ENCODE data around the gene PRXL2A. TPM values are rescaled to one million over a fixed set of nuclear protein-coding genes. Genes with fewer than 3 reads are reported as not detected.
A peak's percentile ranks its signal among the peaks of the same experiment; 100 is the strongest.

Gene PRXL2A
- total and polyA plus RNA-seq, 3 donors from 2014 or later = 102 to 106 (median 104) TPM

DNA sequence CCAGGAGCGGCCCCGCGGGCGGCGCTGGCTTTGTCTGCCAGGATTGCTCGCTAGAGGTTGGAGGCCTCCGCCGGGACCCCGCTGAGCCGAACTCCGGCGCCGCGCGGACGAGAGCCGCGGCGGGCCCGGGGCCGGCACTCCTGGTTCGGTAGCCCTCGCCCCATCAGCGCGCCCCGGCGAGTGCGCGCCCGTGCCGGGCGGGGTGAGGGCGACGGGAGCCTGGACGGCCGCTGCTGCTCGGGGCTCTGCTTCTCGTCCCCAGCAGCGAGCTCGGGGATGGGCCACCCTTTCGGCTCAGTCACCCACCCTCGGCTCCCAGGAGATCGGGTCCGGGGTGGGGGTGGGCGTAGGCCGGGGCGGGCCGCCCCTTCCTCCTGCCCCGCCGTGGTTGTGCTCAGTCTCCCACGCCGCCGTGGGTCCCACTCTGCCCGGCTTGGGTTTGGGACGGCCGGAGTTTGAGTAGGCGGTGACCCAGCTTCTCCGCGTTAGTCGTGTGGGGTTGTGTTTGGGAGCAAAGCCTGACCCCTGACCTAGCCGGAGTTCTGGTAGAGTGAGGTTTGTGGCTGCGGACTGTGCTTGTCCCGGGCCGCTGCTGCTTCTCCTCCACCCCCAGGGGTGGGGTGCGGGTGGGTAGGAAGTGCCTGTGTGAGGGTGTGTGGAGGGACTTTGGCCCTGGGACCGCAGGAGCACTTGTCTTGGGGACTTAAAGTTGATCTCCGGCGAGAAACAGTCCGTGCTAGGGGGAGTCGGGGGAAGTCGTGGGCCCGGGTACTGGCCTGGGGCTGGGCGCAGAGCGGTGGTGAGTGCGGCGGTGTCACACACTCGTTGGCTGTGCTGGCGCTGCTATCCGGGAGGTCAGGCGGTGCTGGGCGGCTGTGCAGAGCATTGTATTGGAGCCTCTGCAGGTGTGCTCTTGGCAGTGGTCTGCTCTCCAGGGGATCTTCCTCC lies 46.4 kb downstream of the PRXL2A start:
- no peak for TF ChIP-seq POLR2A (IDR thresholded peaks at IDR 0.05)
- TF ChIP-seq, protein P1, sequence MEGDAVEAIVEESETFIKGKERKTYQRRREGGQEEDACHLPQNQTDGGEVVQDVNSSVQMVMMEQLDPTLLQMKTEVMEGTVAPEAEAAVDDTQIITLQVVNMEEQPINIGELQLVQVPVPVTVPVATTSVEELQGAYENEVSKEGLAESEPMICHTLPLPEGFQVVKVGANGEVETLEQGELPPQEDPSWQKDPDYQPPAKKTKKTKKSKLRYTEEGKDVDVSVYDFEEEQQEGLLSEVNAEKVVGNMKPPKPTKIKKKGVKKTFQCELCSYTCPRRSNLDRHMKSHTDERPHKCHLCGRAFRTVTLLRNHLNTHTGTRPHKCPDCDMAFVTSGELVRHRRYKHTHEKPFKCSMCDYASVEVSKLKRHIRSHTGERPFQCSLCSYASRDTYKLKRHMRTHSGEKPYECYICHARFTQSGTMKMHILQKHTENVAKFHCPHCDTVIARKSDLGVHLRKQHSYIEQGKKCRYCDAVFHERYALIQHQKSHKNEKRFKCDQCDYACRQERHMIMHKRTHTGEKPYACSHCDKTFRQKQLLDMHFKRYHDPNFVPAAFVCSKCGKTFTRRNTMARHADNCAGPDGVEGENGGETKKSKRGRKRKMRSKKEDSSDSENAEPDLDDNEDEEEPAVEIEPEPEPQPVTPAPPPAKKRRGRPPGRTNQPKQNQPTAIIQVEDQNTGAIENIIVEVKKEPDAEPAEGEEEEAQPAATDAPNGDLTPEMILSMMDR (IDR thresholded peaks at IDR 0.05) = no peak
- peaks cover 44% of the 10 kb centered on the region for H3K4me1 ChIP-seq
- H3K27me3 ChIP-seq = no peaks in the 10 kb centered on the region
- intact Hi-C loops (cut with DNase I; ENCODE audit: low total_unique reads) = loop anchor here (5.0 kb wide), 1 partner anchor 48 kb away; no protein-coding TSS in a partner anchor
- H3K36me3 ChIP-seq (ENCODE audit: low read depth, missing control alignments) = no peaks in the 10 kb centered on the region
- H3K9me3 ChIP-seq = no peaks in the 10 kb centered on the region
- H3K27ac ChIP-seq = peak overlapping the region; percentile 97 to 98
- 0% methylated on average over 12 to 65 of the region's 81 CpGs for WGBS, 2 donors
- DNase-seq = peak; percentile 50
- peak overlapping the region; percentile 82 to 92 for H3K4me3 ChIP-seq

DNA sequence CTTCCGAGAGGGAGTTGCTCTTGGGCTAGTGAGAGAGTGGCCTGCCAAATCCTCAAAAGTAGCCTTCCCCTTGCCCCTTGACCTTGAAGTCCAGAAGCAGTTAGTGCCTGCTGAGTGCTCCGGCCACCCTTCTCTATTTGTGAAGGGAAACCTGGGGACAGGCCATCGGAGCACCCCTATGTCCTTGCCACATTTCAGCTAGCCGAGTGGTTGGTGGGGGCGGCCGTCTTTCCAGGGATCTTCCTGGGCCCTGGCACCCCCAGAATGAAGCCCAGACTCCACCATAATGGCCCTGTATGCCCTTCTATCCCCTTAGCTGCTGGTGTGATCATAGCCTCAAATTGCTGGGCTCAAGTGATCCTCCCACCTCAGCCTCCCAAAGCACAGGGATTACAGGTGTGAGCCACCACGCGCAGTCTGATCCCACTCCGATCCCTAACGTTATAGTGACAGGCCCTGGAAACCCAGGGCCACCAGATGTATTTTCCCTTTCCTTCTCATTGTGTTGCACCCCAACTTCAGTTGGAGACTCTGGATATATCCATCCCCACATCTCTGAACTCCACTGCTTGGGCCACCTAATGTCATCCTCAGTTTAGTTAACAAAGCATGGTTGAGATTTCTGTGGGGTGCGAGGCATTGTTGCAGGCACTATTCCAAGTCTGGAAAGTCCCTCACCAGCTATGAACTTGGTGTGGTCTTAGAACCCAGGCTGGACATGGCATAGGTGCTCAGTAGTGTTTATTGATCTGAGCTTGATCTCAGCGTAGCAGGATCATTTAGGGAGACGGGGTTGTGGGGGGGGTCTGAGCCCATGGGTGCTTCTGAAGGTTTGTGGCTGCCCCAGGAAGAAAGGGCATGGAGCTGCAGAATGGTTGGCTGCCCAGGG lies 47.4 kb downstream of the PRXL2A start:
- DNase-seq = no peak
- no peak for TF ChIP-seq POLR2A (IDR thresholded peaks at IDR 0.05)
- TF ChIP-seq, protein P1 (IDR thresholded peaks at IDR 0.05) = no peak
- H3K36me3 ChIP-seq (ENCODE audit: low read depth, missing control alignments) = no peaks in the 10 kb centered on the region
- H3K4me1 ChIP-seq = peaks cover 53% of the 10 kb centered on the region
- H3K4me3 ChIP-seq = peak overlapping the region; percentile 82 to 92
- WGBS, 2 donors = 45 to 49% methylated on average over 7 to 13 of the region's 13 CpGs
- intact Hi-C loops (cut with DNase I; ENCODE audit: low total_unique reads) = no loop called here
- H3K27ac ChIP-seq = peak overlapping the region; percentile 97 to 98
- no peaks in the 10 kb centered on the region for H3K27me3 ChIP-seq
- no peaks in the 10 kb centered on the region for H3K9me3 ChIP-seq

DNA sequence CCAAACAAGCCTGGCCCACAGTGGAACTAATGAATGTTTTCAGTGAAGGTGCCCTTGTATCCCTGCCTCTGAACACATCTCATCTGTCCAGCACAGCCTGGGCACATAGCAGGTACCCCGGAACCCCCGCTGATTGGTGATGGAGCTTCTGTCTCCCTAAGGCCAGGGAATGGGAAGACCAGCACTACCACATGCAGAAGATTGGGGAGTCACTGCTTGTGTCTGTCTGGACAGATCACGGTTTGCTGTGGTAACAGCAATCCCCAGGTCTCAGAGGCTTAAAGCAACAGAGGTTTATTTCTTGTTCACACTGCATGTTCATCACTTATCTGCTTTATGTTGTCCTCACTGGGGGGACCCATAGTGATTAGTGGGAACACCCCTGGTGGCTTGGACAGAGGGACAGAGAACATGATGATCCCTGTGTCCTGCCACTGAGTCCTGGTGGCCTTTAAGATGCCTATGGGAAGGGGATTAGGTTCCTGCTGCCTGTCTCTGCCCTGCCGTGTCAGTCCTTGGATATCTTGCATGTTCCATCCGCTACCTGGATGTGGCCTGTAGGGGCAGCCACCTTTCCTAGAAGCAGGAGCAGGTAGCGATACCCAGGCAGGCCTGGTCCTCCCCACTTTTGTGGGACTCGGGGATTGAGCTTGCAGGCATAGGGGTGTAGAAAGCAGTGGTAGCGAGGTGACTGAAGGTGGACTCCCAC lies 49.4 kb downstream of the PRXL2A start:
- Histone ChIP-seq H3K4me3 (no peak overlapping the region), H3K9me3 (no peaks in the 10 kb centered on the region), H3K36me3 (ENCODE audit: low read depth, missing control alignments) (no peaks in the 10 kb centered on the region), H3K27ac (peak overlapping the region in 1 of 2 donors; percentile 86), H3K27me3 (no peaks in the 10 kb centered on the region), H3K4me1 (peaks cover 68% of the 10 kb centered on the region)
- TF ChIP-seq POLR2A (IDR thresholded peaks at IDR 0.05) = no peak
- TF ChIP-seq, protein P1 (IDR thresholded peaks at IDR 0.05) = no peak
- intact Hi-C loops (cut with DNase I; ENCODE audit: low total_unique reads) = no loop called here
- no peak for DNase-seq
- WGBS, 2 donors = 88 to 90% methylated on average over 7 to 8 of the region's 8 CpGs

DNA sequence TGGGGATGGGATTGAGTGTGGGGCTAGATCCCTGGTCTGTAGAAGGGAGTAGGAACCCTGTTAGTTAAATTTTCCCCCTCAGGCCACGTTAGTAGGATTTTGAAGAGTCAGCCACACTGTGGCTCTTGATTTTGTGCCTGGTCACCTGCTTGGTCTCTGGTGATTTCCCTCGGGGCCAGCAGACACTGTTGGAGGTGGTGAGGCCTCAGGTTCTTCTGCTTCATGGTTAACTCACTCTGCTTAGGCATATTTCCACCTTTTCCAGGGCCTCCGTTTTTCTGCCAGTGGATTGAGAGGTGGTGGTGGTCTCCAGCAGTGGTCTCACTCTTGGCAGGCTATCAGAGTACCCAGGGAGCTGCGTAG lies 49.9 kb downstream of the PRXL2A start:
- H3K27ac ChIP-seq = peak overlapping the region in 1 of 2 donors; percentile 86
- H3K27me3 ChIP-seq = no peaks in the 10 kb centered on the region
- no peaks in the 10 kb centered on the region for H3K36me3 ChIP-seq (ENCODE audit: low read depth, missing control alignments)
- 59 to 68% methylated on average over 4 of the region's 4 CpGs for WGBS, 2 donors
- peaks cover 67% of the 10 kb centered on the region for H3K4me1 ChIP-seq
- DNase-seq = no peak
- no peaks in the 10 kb centered on the region for H3K9me3 ChIP-seq
- H3K4me3 ChIP-seq = no peak overlapping the region
- TF ChIP-seq, protein P1 (IDR thresholded peaks at IDR 0.05) = no peak
- TF ChIP-seq POLR2A (IDR thresholded peaks at IDR 0.05) = no peak
- intact Hi-C loops (cut with DNase I; ENCODE audit: low total_unique reads) = no loop called here
